K562 (cell line): ENCODE results near the gene MRPL30. TPM values are rescaled to one million over a fixed set of nuclear protein-coding genes. Genes with fewer than 3 reads are reported as not detected.
"Not testable (repeated sequence)": the region's sequence is repeated elsewhere in the genome, so short reads cannot be mapped to it uniquely, and the experiment has no call there.

ENCODE experiments used
- ATAC-seq: fragments of 200-7000 bp; cut with Tn5 transposase; 3 replicates; pipeline ENCODE4 v1.9.1; 2020; ENCODE audit warnings: moderate library complexity
- BruUV-seq: library from RNA; stranded (reverse); fragments of 400-500 nt; replicated peaks from 2 replicates; lab custom pipeline; 2021; lab: Mats Ljungman, UMichigan
- CTCF ChIA-PET: fragments of 300-600 bp; formaldehyde crosslinking; extraction: SDS; loops from one replicate; lab custom pipeline; 2021; ENCODE audit warnings: low intra/inter-chr PET ratio; lab: Yijun Ruan, JAX
- POLR2A ChIA-PET: fragments of 300-600, 350-650 bp; sonication (Branson Sonifier 250); formaldehyde crosslinking; extraction: SDS; loops from one replicate; lab custom pipeline; 2021; ENCODE audit warnings: antibody characterized with exemption, inconsistent platforms; lab: Yijun Ruan, JAX
- DNase-seq, 4 experiments: peaks; one replicate each; pipeline versions ENCODE4 v3.0.0 to v3.0.0-alpha.2; 2011 to 2018; ENCODE audit warnings: low spot score in 3 of 4, mixed read lengths in 3 of 4; ENCODE audit errors: extremely low read depth in 1 of 4
- FAIRE-seq: peaks from 2 replicates; lab custom pipeline; 2011; peaks lifted over from hg19 to GRCh38; lab: Jason Lieb, UNC
- H2AFZ ChIP-seq: 2 replicates; pipeline ENCODE4 v1.6.0; 2011; ENCODE audit warnings: low read depth, low read length, control low read depth, inconsistent platforms
- H3K27ac ChIP-seq: fragments of 200-600 bp; 3 replicates; pipeline ENCODE4 v1.8.0; 2011; ENCODE audit warnings: low read depth, mild to moderate bottlenecking, control low read depth, inconsistent platforms, low read length, moderate library complexity, mixed read lengths; ENCODE audit errors: extremely low read depth
- H3K27me3 ChIP-seq, 2 experiments: fragments of 300-600 bp in 1 of 2; 2 replicates in 1 of 2; 3 replicates in 1 of 2; pipeline versions ENCODE4 v1.6.0 to v1.8.0; 2011; ENCODE audit warnings: inconsistent platforms in 2 of 2, low read length in 2 of 2, mild to moderate bottlenecking in 1 of 2, mixed read lengths in 1 of 2, moderate library complexity in 1 of 2; ENCODE audit not compliant: control insufficient read depth in 2 of 2, insufficient read depth in 2 of 2
- H3K36me3 ChIP-seq: fragments of 300-600 bp; 3 replicates; pipeline ENCODE4 v1.8.0; 2011; ENCODE audit warnings: mild to moderate bottlenecking, low read length, inconsistent platforms; ENCODE audit not compliant: control insufficient read depth, insufficient read depth
- H3K4me1 ChIP-seq, 2 experiments: fragments of 200-600 bp in 1 of 2; replicated peaks in 1 of 2; 2 replicates in 1 of 2; 3 replicates in 1 of 2; pipeline versions ENCODE4 v1.5.1 to v1.8.0; 2011; ENCODE audit warnings: inconsistent platforms in 2 of 2, low read length in 2 of 2, mild to moderate bottlenecking in 1 of 2, mixed read lengths in 1 of 2, moderate library complexity in 1 of 2; ENCODE audit not compliant: control insufficient read depth in 2 of 2, insufficient read depth in 2 of 2
- H3K4me2 ChIP-seq: 2 replicates; pipeline ENCODE4 v1.6.1; 2011; ENCODE audit warnings: low read length, control low read depth, inconsistent platforms, mixed read lengths; ENCODE audit not compliant: insufficient read depth
- H3K4me3 ChIP-seq: fragments of 200-600 bp; sonication (generic), shearing (Covaris generic); 2 replicates; pipeline ENCODE4 v1.5.1; 2016; ENCODE audit warnings: control low read depth, inconsistent platforms
- H3K79me2 ChIP-seq: fragments of 200-600 bp; 3 replicates; pipeline ENCODE4 v1.8.0; 2011; ENCODE audit warnings: low read length, inconsistent platforms; ENCODE audit not compliant: control insufficient read depth, insufficient read depth
- H3K9ac ChIP-seq, 2 experiments: 2 replicates each; pipeline versions ENCODE4 v1.6.0 to v1.6.1; 2011; ENCODE audit warnings: low read depth in 2 of 2, low read length in 2 of 2, control low read depth in 1 of 2, inconsistent platforms in 1 of 2, mild to moderate bottlenecking in 1 of 2, mixed read lengths in 1 of 2; ENCODE audit not compliant: insufficient read depth in 1 of 2
- H3K9me1 ChIP-seq: one replicate; pipeline ENCODE4 v1.6.0; 2011; ENCODE audit warnings: inconsistent platforms, mild to moderate bottlenecking, low read length, moderate library complexity; ENCODE audit not compliant: control insufficient read depth, insufficient read depth
- H3K9me3 ChIP-seq: replicated peaks from 2 replicates; pipeline ENCODE4 v1.5.1; 2011; ENCODE audit warnings: low read depth, low read length, inconsistent platforms; ENCODE audit not compliant: control insufficient read depth, insufficient read depth
- H4K20me1 ChIP-seq: replicated peaks from 2 replicates; pipeline ENCODE4 v1.6.1; 2011; ENCODE audit warnings: low read length, inconsistent platforms, mixed read lengths; ENCODE audit not compliant: control insufficient read depth, insufficient read depth
- CTCF ChIP-seq, 3 experiments: IDR thresholded peaks in 2 of 3; conservative IDR thresholded peaks in 1 of 3; 2 replicates each; pipeline ENCODE4 v1.5.1; 2011 to 2012; ENCODE audit warnings: low read length in 3 of 3, mild to moderate bottlenecking in 3 of 3, control low read depth in 2 of 3, improper control_type of control experiment in 1 of 3, inconsistent platforms in 1 of 3, low read depth in 1 of 3, mixed read lengths in 1 of 3, moderate library complexity in 1 of 3; ENCODE audit not compliant: insufficient read depth in 2 of 3
- FOXJ3 ChIP-seq: sonication (generic); formaldehyde crosslinking; IDR thresholded peaks from 2 replicates; pipeline ENCODE4 v1.4.0; 2020; ENCODE audit warnings: mild to moderate bottlenecking, missing genetic modification reagents
- KDM2B ChIP-seq: fragments of 250-450 bp; sonication (Bioruptor Pico); IDR thresholded peaks from 2 replicates; pipeline ENCODE4 v1.8.0; 2021; ENCODE audit warnings: mild to moderate bottlenecking, moderate library complexity
- POLR2A ChIP-seq: fragments of 450-650 bp; conservative IDR thresholded peaks from 2 replicates; pipeline ENCODE4 v1.6.1; 2016
- RAD21 ChIP-seq, 2 experiments: fragments of 250-450 bp in 1 of 2; fragments of 450-650 bp in 1 of 2; sonication (Bioruptor Pico) in 1 of 2; formaldehyde crosslinking in 1 of 2; IDR thresholded peaks in 1 of 2; conservative IDR thresholded peaks in 1 of 2; 2 replicates each; pipeline versions ENCODE4 v1.4.0 to v1.8.0; 2020 to 2022; ENCODE audit warnings: mild to moderate bottlenecking in 2 of 2, moderate library complexity in 1 of 2
- XRCC4 ChIP-seq: IDR thresholded peaks from one replicate; pipeline ENCODE4 v1.6.1; 2011; ENCODE audit not compliant: insufficient read depth, insufficient read length; ENCODE audit errors: extremely low read depth
- ZFP1 ChIP-seq: fragments of 450-650 bp; formaldehyde crosslinking; IDR thresholded peaks from 2 replicates; pipeline ENCODE4 v1.4.0; 2020; ENCODE audit warnings: mild to moderate bottlenecking, mixed read lengths
- ZNF146 ChIP-seq: IDR thresholded peaks from one replicate; pipeline ENCODE4 v1.6.1; 2018; ENCODE audit warnings: missing compliant biosample characterization; ENCODE audit not compliant: unreplicated experiment
- WGBS: fragments of 100-300 bp; shearing (Covaris generic); methylation state at CpG from one replicate; pipeline ENCODE4 v1.1.6; 2016; ENCODE audit warnings: low coverage, mixed read lengths; ENCODE audit not compliant: insufficient coverage; ENCODE audit errors: missing lambda C conversion rate; 5-methylcytosine and 5-hydroxymethylcytosine counted together
- in situ Hi-C: fragments of 300-500 bp; cut with MboI; formaldehyde crosslinking; loops from 4 replicates; pipeline ENCODE4 v1.15.0; 2018; ENCODE audit warnings: inconsistent platforms, mixed read lengths
- intact Hi-C: fragments of 100-400 bp; cut with micrococcal nuclease; formaldehyde crosslinking; loops from 2 replicates; pipeline ENCODE4 v1.14.2; 2022
- polyA plus RNA-seq, 8 experiments: library from polyadenylated mRNA; depleted of rRNA in 4 of 8; stranded (reverse) in 5 of 8; unstranded in 3 of 8; fragments of >200 nt; fragmentation: Nextera tagmentation in 2 of 8; fragmentation: Illumina TruSeq in 1 of 8; extraction: Ambion mirVana in 2 of 8; extraction: Trizol in 1 of 8; gene quantifications; 2 replicates each; pipeline versions ENCODE4 v1.2.1 to v1.2.3, GENCODE V29; 2011 to 2014; ENCODE audit warnings: inconsistent platforms in 1 of 8, missing spikeins in 1 of 8
- total RNA-seq, 7 experiments: library from RNA; depleted of rRNA in 6 of 7; stranded (reverse); fragments of >200 nt in 6 of 7; fragmentation: Illumina TruSeq in 2 of 7; extraction: Trizol in 2 of 7; gene quantifications; 2 replicates each; pipeline versions ENCODE4 v1.2.1 to v1.2.3, GENCODE V29; 2011 to 2021; ENCODE audit warnings: low replicate concordance in 1 of 7

Gene MRPL30
- total and polyA plus RNA-seq, 9 of the 15 experiments (the other 6 are each of a cell fraction or from before 2014, with no cell fraction given) = 63.3 to 130 (median 87.0) TPM

GRCh38 chr2:99192364-99192763, 11.4 kb downstream of the MRPL30 start:
- H3K9ac ChIP-seq, H4K20me1 ChIP-seq, BruUV-seq, H2AFZ ChIP-seq, H3K4me1 ChIP-seq, H3K27ac ChIP-seq, H3K9me1 ChIP-seq, CTCF ChIA-PET, H3K4me2 ChIP-seq, H3K27me3 ChIP-seq, intact Hi-C loops, DNase-seq, in situ Hi-C loops, H3K9me3 ChIP-seq, FAIRE-seq, ATAC-seq, H3K4me3 ChIP-seq, POLR2A ChIA-PET: not testable (repeated sequence)
- H3K36me3 ChIP-seq = peaks cover 86% of the 10 kb centered on the region
- peak; percentile 68 for TF ChIP-seq ZNF146 (CRISPR knock-in tag)
- WGBS = 93% methylated on average over 4 of the region's 4 CpGs
- peaks cover 31% of the 10 kb centered on the region for H3K79me2 ChIP-seq

DNA sequence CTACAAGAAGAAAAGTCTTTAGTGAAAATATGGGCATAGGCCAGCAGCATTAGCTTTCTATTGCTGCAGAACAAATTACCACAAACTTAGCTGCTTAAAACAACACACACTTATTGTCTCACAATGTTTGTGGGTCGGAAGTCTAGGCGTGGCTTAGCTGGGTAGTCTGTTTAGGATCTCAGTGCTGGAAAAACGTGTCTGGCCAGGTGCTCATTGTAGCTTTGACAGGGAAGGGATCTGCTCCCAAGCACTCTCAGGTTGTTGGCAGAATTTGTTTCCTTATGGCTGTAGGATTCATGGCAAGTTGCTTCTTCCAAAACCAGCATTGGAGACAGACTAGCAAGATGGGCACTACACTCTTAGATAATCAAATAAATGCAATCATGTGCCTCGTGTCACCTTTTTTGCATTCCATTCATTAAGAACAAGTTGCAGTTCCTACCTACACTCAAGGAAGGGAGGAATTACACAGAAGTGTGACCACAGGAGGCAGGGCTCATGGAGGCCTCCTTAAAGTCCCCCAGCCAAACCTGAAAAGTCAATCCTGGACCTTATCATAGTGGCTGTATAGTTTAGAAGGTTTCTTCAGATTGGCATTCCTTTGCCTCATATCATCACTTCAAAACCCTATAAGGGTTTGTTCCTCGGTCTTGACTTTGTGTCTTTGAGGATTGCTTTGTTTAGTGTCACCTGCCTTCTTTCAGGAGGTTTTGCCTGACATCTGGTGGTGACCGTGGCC, 17.3 kb downstream of the MRPL30 start:
- peak; percentile 48 for ATAC-seq
- Histone ChIP-seq H4K20me1 (no peaks in the 10 kb centered on the region), H3K36me3 (peaks cover 54% of the 10 kb centered on the region; the same call in 2 of the 3 replicates), H3K9me3 (no peaks in the 10 kb centered on the region), H3K27me3 (no peaks in the 10 kb centered on the region), H3K79me2 (0 out of 3 replicates have a peak, but pooled peaks cover 2% of the 10 kb centered on the region), H3K4me1 (no peaks in the 10 kb centered on the region), H3K9me1 (no peaks in the 10 kb centered on the region), H3K4me3 (no peak overlapping the region), H3K9ac (no peak overlapping the region), H2AFZ (no peak overlapping the region), H3K4me2 (no peak overlapping the region), H3K27ac (no peak overlapping the region)
- ChIA-PET POLR2A (no interaction called here), CTCF (no interaction called here)
- FAIRE-seq = peak; percentile 70
- WGBS = 82% methylated on average over 6 of the region's 6 CpGs
- in situ Hi-C loops (no loop called here), intact Hi-C loops (no loop called here)
- no TSS peak for BruUV-seq
- TF ChIP-seq KDM2B (CRISPR knock-in tag) = no peak
- no peak for TF ChIP-seq FOXJ3 (CRISPR knock-in tag)
- TF ChIP-seq POLR2A = 0 out of 2 replicates have a peak, but pooled peaks have one; percentile 30
- TF ChIP-seq CTCF (IDR thresholded peaks at IDR 0.05 in 2 of 3, conservative IDR thresholded peaks at IDR 0.05 in 1 of 3; ENCODE audit: insufficient read depth in 2 of 3, low read depth in 1 of 3, low read length in 3 of 3) = 0 out of 6 replicates have a peak, but pooled peaks of 2 of the 3 experiments have one; percentile 8
- no peak for TF ChIP-seq ZFP1 (CRISPR knock-in tag)
- no peak for TF ChIP-seq XRCC4
- TF ChIP-seq RAD21 (CRISPR knock-in tag; conservative IDR thresholded peaks at IDR 0.05 in 1 of 2, IDR thresholded peaks at IDR 0.05 in 1 of 2) = no peak
- DNase-seq = no peak
